ENCODE results near the gene ABAT.

ABAT gene

GRCh38 chr16:8819411-8820034 is 145.1 kb downstream of the ABAT start:
- no peak overlapping the region for H3K4me3 ChIP-seq (ENCODE audit: low read depth, low read length)
- TF ChIP-seq, protein P1, sequence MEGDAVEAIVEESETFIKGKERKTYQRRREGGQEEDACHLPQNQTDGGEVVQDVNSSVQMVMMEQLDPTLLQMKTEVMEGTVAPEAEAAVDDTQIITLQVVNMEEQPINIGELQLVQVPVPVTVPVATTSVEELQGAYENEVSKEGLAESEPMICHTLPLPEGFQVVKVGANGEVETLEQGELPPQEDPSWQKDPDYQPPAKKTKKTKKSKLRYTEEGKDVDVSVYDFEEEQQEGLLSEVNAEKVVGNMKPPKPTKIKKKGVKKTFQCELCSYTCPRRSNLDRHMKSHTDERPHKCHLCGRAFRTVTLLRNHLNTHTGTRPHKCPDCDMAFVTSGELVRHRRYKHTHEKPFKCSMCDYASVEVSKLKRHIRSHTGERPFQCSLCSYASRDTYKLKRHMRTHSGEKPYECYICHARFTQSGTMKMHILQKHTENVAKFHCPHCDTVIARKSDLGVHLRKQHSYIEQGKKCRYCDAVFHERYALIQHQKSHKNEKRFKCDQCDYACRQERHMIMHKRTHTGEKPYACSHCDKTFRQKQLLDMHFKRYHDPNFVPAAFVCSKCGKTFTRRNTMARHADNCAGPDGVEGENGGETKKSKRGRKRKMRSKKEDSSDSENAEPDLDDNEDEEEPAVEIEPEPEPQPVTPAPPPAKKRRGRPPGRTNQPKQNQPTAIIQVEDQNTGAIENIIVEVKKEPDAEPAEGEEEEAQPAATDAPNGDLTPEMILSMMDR (IDR thresholded peaks at IDR 0.05; ENCODE audit: borderline replicate concordance, insufficient read depth, low read depth, low read length), result no peak

GRCh38 chr16:8822403-8822802 is 148.0 kb downstream of the ABAT start:
- TF ChIP-seq, protein P1 (IDR thresholded peaks at IDR 0.05; ENCODE audit: borderline replicate concordance, insufficient read depth, low read depth, low read length), result no peak
- H3K4me3 ChIP-seq (ENCODE audit: low read depth, low read length), result no peak overlapping the region

- TF ChIP-seq, protein P1 (IDR thresholded peaks at IDR 0.05; ENCODE audit: borderline replicate concordance, insufficient read depth, low read depth, low read length), result no peak
- H3K4me3 ChIP-seq (ENCODE audit: low read depth, low read length), result no peak overlapping the region
Measured at GRCh38 chr16:8826278-8826879, 152.0 kb downstream of the ABAT start.

- H3K4me3 ChIP-seq (ENCODE audit: low read depth, low read length), result no peak overlapping the region
- TF ChIP-seq, protein P1 (IDR thresholded peaks at IDR 0.05; ENCODE audit: borderline replicate concordance, insufficient read depth, low read depth, low read length), result no peak
Measured at GRCh38 chr16:8828541-8829165, 154.2 kb downstream of the ABAT start.

- H3K4me3 ChIP-seq (ENCODE audit: low read depth, low read length), result no peak overlapping the region
- TF ChIP-seq, protein P1 (IDR thresholded peaks at IDR 0.05; ENCODE audit: borderline replicate concordance, insufficient read depth, low read depth, low read length), result no peak
Measured at GRCh38 chr16:8831450-8831849, 157.0 kb downstream of the ABAT start.

GRCh38 chr16:8831871-8832716 is 157.7 kb downstream of the ABAT start:
- no peak overlapping the region for H3K4me3 ChIP-seq (ENCODE audit: low read depth, low read length)
- TF ChIP-seq, protein P1 (IDR thresholded peaks at IDR 0.05; ENCODE audit: borderline replicate concordance, insufficient read depth, low read depth, low read length), result no peak

Measured in GM12875 (cell line).